Stimulated activated CD8-positive, alpha-beta memory T cell treated with anti-CD3 and anti-CD28 coated beads, Interleukin-15, amount 100 ng/mL, for 4 hours (primary cell): ENCODE measurements around the gene TMOD1.

Source experiments
- DNase-seq, 2 donors: peaks; one replicate each; pipeline ENCODE4 v3.0.0-alpha.2; 2020; ENCODE audit warnings: low read depth in 2 of 2

Gene TMOD1

GRCh38 chr9:97632985-97633858 lies 131.8 kb downstream of the TMOD1 start, which contains the start of the genes NCBP1 and TSTD2:
TSS of gene NCBP1 (plus strand) at chr9:97633821. CDS start at chr9:97633882, 61 bp downstream.
TSS of gene TSTD2 (minus strand) at chr9:97633368. CDS start at chr9:97627562, 5,806 bp downstream.
- DNase-seq, result peak; percentile 87 to 91

GRCh38 chr9:97633859-97634490 lies 132.5 kb downstream of the TMOD1 start:
- DNase-seq, result peak in 1 of 2 donors; percentile 9

- no peak for DNase-seq
These were observed 133.6 kb downstream of the TMOD1 start for GRCh38 chr9:97635026-97635425.

- no peak for DNase-seq
These were observed 135.4 kb downstream of the TMOD1 start for GRCh38 chr9:97636903-97637302.

- DNase-seq, result no peak
These were observed 137.2 kb downstream of the TMOD1 start for GRCh38 chr9:97638666-97639065.

- no peak for DNase-seq
These were observed 138.9 kb downstream of the TMOD1 start for GRCh38 chr9:97640325-97640724.

- no peak for DNase-seq
These were observed 144.3 kb downstream of the TMOD1 start for GRCh38 chr9:97645720-97646119.

- DNase-seq, result no peak
These were observed 146.5 kb downstream of the TMOD1 start for GRCh38 chr9:97647996-97648395.
